Measurements from ENCODE around the gene RESF1.
"Not testable (repeated sequence)": the region's sequence is repeated elsewhere in the genome, so short reads cannot be mapped to it uniquely, and the experiment has no call there.

Gene RESF1

GRCh38 chr12:31959161-31959700 is at the start of gene RESF1:
Gene RESF1 (plus strand): TSS chr12:31959415. CDS start chr12:31980956, 21,541 bp downstream.
- DNase-seq: peak; percentile 67

- DNase-seq: no peak
Observed at GRCh38 chr12:31914927-31915326, 44.3 kb upstream of the RESF1 start.

- no peak for DNase-seq
Observed at GRCh38 chr12:31915446-31915845, 43.8 kb upstream of the RESF1 start.

- no peak for DNase-seq
Observed at GRCh38 chr12:31922341-31923062, 36.7 kb upstream of the RESF1 start.

GRCh38 chr12:31923063-31923412 is 36.2 kb upstream of the RESF1 start:
- no peak for DNase-seq

- no peak for DNase-seq
Observed at GRCh38 chr12:31928246-31929026, 30.8 kb upstream of the RESF1 start.

GRCh38 chr12:31929027-31929526 is 30.1 kb upstream of the RESF1 start:
- DNase-seq: no peak

- no peak for DNase-seq
Observed at GRCh38 chr12:31931796-31932715, 27.2 kb upstream of the RESF1 start.

GRCh38 chr12:31944299-31944698 is 14.9 kb upstream of the RESF1 start:
- DNase-seq: no peak

GRCh38 chr12:31947971-31948370 is 11.2 kb upstream of the RESF1 start:
- no peak for DNase-seq

- DNase-seq: not testable (repeated sequence)
Observed at GRCh38 chr12:31948697-31949359, 10.4 kb upstream of the RESF1 start.

GRCh38 chr12:31950088-31950487 is 9.1 kb upstream of the RESF1 start:
- no peak for DNase-seq

- no peak for DNase-seq
Observed at GRCh38 chr12:31950492-31950891, 8.7 kb upstream of the RESF1 start.

- no peak for DNase-seq
Observed at GRCh38 chr12:31951008-31951407, 8.2 kb upstream of the RESF1 start.

GRCh38 chr12:31951939-31952338 is 7.3 kb upstream of the RESF1 start:
- DNase-seq: no peak

- DNase-seq: no peak
Observed at GRCh38 chr12:31952418-31952817, 6.8 kb upstream of the RESF1 start.

GRCh38 chr12:31954925-31955858 is 4.0 kb upstream of the RESF1 start:
- no peak for DNase-seq

GRCh38 chr12:31958569-31959160 is 550 bp upstream of the RESF1 start:
- DNase-seq: no peak

- no peak for DNase-seq
Observed at GRCh38 chr12:31959701-31960391, 631 bp downstream of the RESF1 start.

- DNase-seq: no peak
Observed at GRCh38 chr12:31961137-31961536, 1.9 kb downstream of the RESF1 start.
